Measurements from ENCODE around the gene ZNF593. TPM values are rescaled to one million over a fixed set of nuclear protein-coding genes. Genes with fewer than 3 reads are reported as not detected.
A peak's percentile ranks its signal among the peaks of the same experiment; 100 is the strongest.

The ZNF593 gene
- total RNA-seq, 1 donor from 2014 or later, result 6.7 TPM

- no peak for DNase-seq (ENCODE audit: low read depth)
Measured at GRCh38 chr1:26169198-26169554, 532 bp upstream of the ZNF593 start.

GRCh38 chr1:26170472-26170821 lies 739 bp downstream of the ZNF593 start:
- no peak for DNase-seq (ENCODE audit: low read depth)

- no peak for DNase-seq (ENCODE audit: low read depth)
Measured at GRCh38 chr1:26171084-26172072, 1.7 kb downstream of the ZNF593 start, which contains the start of gene ZNF593OS. Gene ZNF593OS, minus strand, starts transcription at chr1:26171832. Its CDS starts 171 bp downstream, at chr1:26171661.

GRCh38 chr1:26175346-26175745 lies 5.6 kb downstream of the ZNF593 start:
- DNase-seq (ENCODE audit: low read depth), result no peak

- DNase-seq (ENCODE audit: low read depth), result peak; percentile 28
Measured at GRCh38 chr1:26177182-26177684, 7.5 kb downstream of the ZNF593 start, which contains the start of gene CNKSR1. Gene CNKSR1, plus strand, starts transcription at chr1:26177491. Its CDS starts 57 bp downstream, at chr1:26177548.

GRCh38 chr1:26180010-26180506 lies 10.3 kb downstream of the ZNF593 start:
- no peak for DNase-seq (ENCODE audit: low read depth)

- peak; percentile 86 for DNase-seq (ENCODE audit: low read depth)
Measured at GRCh38 chr1:26181586-26182382, 12.1 kb downstream of the ZNF593 start.

- DNase-seq (ENCODE audit: low read depth), result no peak
Measured at GRCh38 chr1:26182383-26182696, 12.6 kb downstream of the ZNF593 start.

GRCh38 chr1:26184086-26184485 lies 14.4 kb downstream of the ZNF593 start:
- no peak for DNase-seq (ENCODE audit: low read depth)

- DNase-seq (ENCODE audit: low read depth), result no peak
Measured at GRCh38 chr1:26184883-26185282, 15.2 kb downstream of the ZNF593 start.

- no peak for DNase-seq (ENCODE audit: low read depth)
Measured at GRCh38 chr1:26187882-26188281, 18.2 kb downstream of the ZNF593 start.

GRCh38 chr1:26188477-26188876 lies 18.8 kb downstream of the ZNF593 start:
- DNase-seq (ENCODE audit: low read depth), result no peak

- DNase-seq (ENCODE audit: low read depth), result no peak
Measured at GRCh38 chr1:26189331-26189730, 19.6 kb downstream of the ZNF593 start.

GRCh38 chr1:26189751-26190275 lies 20.1 kb downstream of the ZNF593 start:
- no peak for DNase-seq (ENCODE audit: low read depth)

GRCh38 chr1:26190373-26190987 lies 20.8 kb downstream of the ZNF593 start, which contains the start of gene CATSPER4:
Gene CATSPER4, plus strand, starts transcription at chr1:26190602. Its CDS starts 26 bp downstream, at chr1:26190628.
- no peak for DNase-seq (ENCODE audit: low read depth)

GRCh38 chr1:26191739-26192138 lies 22.0 kb downstream of the ZNF593 start:
- no peak for DNase-seq (ENCODE audit: low read depth)

GRCh38 chr1:26195805-26196204 lies 26.1 kb downstream of the ZNF593 start:
- no peak for DNase-seq (ENCODE audit: low read depth)

GRCh38 chr1:26197301-26197700 lies 27.6 kb downstream of the ZNF593 start:
- no peak for DNase-seq (ENCODE audit: low read depth)

GRCh38 chr1:26197813-26198212 lies 28.1 kb downstream of the ZNF593 start:
- no peak for DNase-seq (ENCODE audit: low read depth)

GRCh38 chr1:26200413-26200812 lies 30.7 kb downstream of the ZNF593 start:
- no peak for DNase-seq (ENCODE audit: low read depth)

GRCh38 chr1:26203642-26204318 lies 34.1 kb downstream of the ZNF593 start:
- no peak for DNase-seq (ENCODE audit: low read depth)

Measured in renal cortical epithelial cell (primary cell).